AG04450 (cell line): Measurements from ENCODE around the gene BLNK. TPM values are rescaled to one million over a fixed set of nuclear protein-coding genes. Genes with fewer than 3 reads are reported as not detected.

Source experiments
- CTCF ChIA-PET: fragments of 300-600, 350-600 bp; formaldehyde crosslinking; extraction: SDS; loops from one replicate; lab custom pipeline; 2022; ENCODE audit warnings: antibody characterized with exemption, inconsistent platforms; lab: Charles Lee
- POLR2A ChIA-PET: fragments of 350-600 bp; formaldehyde crosslinking; extraction: SDS; loops from one replicate; lab custom pipeline; 2021; ENCODE audit warnings: antibody characterized with exemption, inconsistent platforms; lab: Yijun Ruan, JAX
- DNase-seq: peaks from one replicate; pipeline ENCODE4 v3.0.0-alpha.2; 2011; ENCODE audit warnings: low read depth, low spot score
- H3K27ac ChIP-seq: one replicate; pipeline ENCODE4 v1.5.1; 2012; ENCODE audit warnings: low read depth, low read length, control low read depth
- H3K27me3 ChIP-seq: one replicate; pipeline ENCODE4 v1.6.0; 2012; ENCODE audit warnings: low read length; ENCODE audit not compliant: control insufficient read depth, insufficient read depth
- H3K4me3 ChIP-seq: 2 replicates; pipeline ENCODE4 v1.5.1; 2011; ENCODE audit warnings: mild to moderate bottlenecking, low read depth, low read length, control low read depth
- H3K9me3 ChIP-seq: 2 replicates; pipeline ENCODE4 v1.5.1; 2012; ENCODE audit warnings: low read length; ENCODE audit not compliant: control insufficient read depth, insufficient read depth
- polyA plus RNA-seq: library from polyadenylated mRNA; depleted of rRNA; stranded (reverse); fragments of >200 nt; gene quantifications from 2 replicates; pipeline ENCODE4 v1.2.3, GENCODE V29; 2011
- TF ChIP-seq, protein P1 (sequence below): IDR thresholded peaks from 2 replicates; pipeline ENCODE4 v1.5.1; 2011; ENCODE audit warnings: low read depth, low read length, control low read depth, inconsistent platforms

The BLNK gene
- polyA plus RNA-seq, 1 experiment = not detected

DNA sequence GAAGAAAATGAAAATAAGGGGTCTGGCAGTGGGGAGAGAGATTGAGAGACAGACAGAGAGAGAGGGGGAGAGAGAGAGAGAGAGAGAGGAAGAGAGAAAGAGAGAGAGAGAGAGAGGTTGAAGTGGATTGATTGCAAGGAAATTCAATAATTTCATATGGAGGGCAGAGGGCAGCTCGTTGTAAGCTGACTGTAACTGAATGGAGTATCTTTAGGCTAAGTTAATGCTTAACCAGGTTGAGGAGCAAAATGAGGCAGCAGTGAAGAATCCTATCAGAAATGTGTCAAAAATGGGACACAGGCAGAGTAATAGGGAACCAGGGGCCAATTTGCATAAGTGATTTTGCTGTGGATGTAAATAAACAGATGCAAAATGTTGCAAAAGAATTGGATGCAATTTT lies 21.0 kb downstream of the BLNK start:
- TF ChIP-seq, protein P1, sequence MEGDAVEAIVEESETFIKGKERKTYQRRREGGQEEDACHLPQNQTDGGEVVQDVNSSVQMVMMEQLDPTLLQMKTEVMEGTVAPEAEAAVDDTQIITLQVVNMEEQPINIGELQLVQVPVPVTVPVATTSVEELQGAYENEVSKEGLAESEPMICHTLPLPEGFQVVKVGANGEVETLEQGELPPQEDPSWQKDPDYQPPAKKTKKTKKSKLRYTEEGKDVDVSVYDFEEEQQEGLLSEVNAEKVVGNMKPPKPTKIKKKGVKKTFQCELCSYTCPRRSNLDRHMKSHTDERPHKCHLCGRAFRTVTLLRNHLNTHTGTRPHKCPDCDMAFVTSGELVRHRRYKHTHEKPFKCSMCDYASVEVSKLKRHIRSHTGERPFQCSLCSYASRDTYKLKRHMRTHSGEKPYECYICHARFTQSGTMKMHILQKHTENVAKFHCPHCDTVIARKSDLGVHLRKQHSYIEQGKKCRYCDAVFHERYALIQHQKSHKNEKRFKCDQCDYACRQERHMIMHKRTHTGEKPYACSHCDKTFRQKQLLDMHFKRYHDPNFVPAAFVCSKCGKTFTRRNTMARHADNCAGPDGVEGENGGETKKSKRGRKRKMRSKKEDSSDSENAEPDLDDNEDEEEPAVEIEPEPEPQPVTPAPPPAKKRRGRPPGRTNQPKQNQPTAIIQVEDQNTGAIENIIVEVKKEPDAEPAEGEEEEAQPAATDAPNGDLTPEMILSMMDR = no peak
- Histone ChIP-seq H3K4me3 (no peak overlapping the region), H3K27me3 (no peaks in the 10 kb centered on the region), H3K27ac (no peak overlapping the region), H3K9me3 (no peaks in the 10 kb centered on the region)
- ChIA-PET POLR2A (no interaction called here), CTCF (interaction anchor here (0.7 kb wide), 1 partner anchor 232 kb away, joined by 3 read pairs; no protein-coding TSS in a partner anchor)
- DNase-seq = no peak

DNA sequence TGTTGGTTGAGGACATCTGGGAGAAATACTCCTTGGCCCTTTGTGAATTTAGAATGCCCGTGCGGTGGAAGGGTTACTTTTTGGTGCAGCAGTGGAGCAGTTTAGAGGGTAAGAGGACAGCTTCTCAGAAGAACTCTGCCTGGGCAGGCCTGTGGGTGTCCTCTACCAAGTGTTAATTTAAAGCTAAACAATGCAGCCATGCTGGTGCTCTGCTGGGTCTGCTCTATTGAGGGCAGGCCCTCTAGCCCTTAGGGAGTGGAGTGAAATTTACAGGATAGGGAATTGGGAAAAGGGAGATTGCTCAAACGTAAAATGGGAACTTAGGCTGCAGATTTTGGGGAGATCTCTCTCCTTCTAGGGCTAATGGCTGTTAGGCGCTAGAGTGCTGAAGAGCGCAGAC lies 22.1 kb downstream of the BLNK start:
- ChIA-PET POLR2A (no interaction called here), CTCF (no interaction called here)
- H3K27me3 ChIP-seq = no peaks in the 10 kb centered on the region
- no peak overlapping the region for H3K4me3 ChIP-seq
- DNase-seq = no peak
- TF ChIP-seq, protein P1 = no peak
- no peaks in the 10 kb centered on the region for H3K9me3 ChIP-seq
- no peak overlapping the region for H3K27ac ChIP-seq

DNA sequence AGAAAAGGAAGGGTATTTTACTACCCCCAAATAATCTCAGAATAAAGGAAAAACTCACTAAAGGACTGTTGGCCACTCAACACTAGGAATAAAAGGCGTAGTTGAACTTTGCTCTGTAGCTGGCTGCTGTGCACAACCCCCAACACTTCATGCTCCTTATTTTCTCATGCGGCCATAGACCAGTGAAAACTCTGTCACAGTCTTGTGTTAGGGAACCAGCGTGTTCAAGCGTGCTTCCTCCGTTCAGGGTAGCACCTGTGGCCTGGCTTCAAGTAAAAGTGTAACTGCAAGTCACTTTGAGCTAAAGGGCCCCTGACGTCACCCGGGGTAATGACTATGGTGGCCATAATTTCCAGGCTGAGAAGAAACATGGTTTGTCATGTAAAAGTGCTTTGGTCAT lies 27.0 kb downstream of the BLNK start:
- CTCF ChIA-PET = interaction anchor here (1.4 kb wide), 1 partner anchor 15 kb away, joined by 5 read pairs; no protein-coding TSS in a partner anchor
- no peak for DNase-seq
- POLR2A ChIA-PET = no interaction called here
- H3K4me3 ChIP-seq = no peak overlapping the region
- no peaks in the 10 kb centered on the region for H3K27me3 ChIP-seq
- TF ChIP-seq, protein P1 = no peak
- H3K27ac ChIP-seq = no peak overlapping the region
- no peaks in the 10 kb centered on the region for H3K9me3 ChIP-seq

DNA sequence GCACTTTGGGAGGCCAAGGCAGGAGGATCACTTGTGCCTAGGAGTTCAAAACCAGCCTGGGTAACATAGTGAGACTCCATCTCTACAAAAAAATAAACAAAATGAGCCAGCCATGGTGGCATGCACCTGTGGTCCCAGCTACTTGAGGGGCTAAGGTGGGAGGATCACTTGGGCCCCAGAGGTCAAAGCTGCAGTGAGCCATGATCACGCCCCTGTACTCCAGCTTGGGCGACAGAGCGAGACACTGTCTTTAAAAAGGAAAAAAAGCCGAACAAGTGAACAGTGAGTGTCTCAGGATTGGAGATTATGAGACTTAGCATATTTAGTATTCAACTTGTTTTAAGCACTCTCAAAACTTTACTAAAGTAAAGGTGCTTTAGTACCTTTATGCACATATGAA lies 28.1 kb downstream of the BLNK start:
- Histone ChIP-seq H3K27me3 (no peaks in the 10 kb centered on the region), H3K27ac (no peak overlapping the region), H3K4me3 (no peak overlapping the region), H3K9me3 (no peaks in the 10 kb centered on the region)
- CTCF ChIA-PET = no interaction called here
- no peak for DNase-seq
- POLR2A ChIA-PET = no interaction called here
- TF ChIP-seq, protein P1 = no peak

DNA sequence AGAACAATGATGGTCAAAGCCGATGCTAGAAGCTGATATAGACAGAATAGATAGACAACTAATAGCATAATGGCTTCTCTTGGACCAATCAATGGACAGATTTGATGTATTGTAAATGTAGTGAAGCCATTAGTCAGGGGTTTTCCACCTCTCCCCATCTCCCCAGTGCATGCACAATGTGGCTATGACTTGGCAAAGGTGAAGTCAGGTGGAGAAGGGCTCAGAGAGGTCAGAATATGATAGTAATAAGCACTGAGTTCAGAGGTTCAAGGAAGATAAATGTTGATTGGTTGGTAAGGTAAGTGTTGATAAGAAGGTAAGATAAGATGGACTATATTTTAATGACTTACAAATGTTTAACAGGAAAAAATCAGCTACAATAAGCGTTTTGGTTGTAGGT lies 28.5 kb downstream of the BLNK start:
- no peaks in the 10 kb centered on the region for H3K27me3 ChIP-seq
- H3K27ac ChIP-seq = no peak overlapping the region
- H3K9me3 ChIP-seq = no peaks in the 10 kb centered on the region
- no peak for DNase-seq
- CTCF ChIA-PET = no interaction called here
- H3K4me3 ChIP-seq = no peak overlapping the region
- TF ChIP-seq, protein P1 = no peak
- POLR2A ChIA-PET = no interaction called here
